Measurements from ENCODE around the gene ELOVL2. TPM values are rescaled to one million over a fixed set of nuclear protein-coding genes. Genes with fewer than 3 reads are reported as not detected.
"Not testable (repeated sequence)": the region's sequence is repeated elsewhere in the genome, so short reads cannot be mapped to it uniquely, and the experiment has no call there.

The ELOVL2 gene
- total and polyA plus RNA-seq, 4 donors: 0.81 to 1.5 TPM; not detected in 2

- no peak overlapping the region for H3K27ac ChIP-seq (ENCODE audit: low read depth in 1 of 2, low read length in 2 of 2)
- peaks cover 0 to 1% of the 10 kb centered on the region in 2 donors for H3K27me3 ChIP-seq (ENCODE audit: control insufficient read depth in 1 of 2, insufficient read depth in 2 of 2, low read length in 1 of 2)
- H3K4me3 ChIP-seq (ENCODE audit: low read length in 2 of 2): no peak overlapping the region
- H3K36me3 ChIP-seq (ENCODE audit: control insufficient read depth in 1 of 2, insufficient read depth in 2 of 2, low read length in 1 of 2): no peaks in the 10 kb centered on the region
- WGBS, 2 donors: 13 to 18% methylated on average over 8 of the region's 8 CpGs
- intact Hi-C loops (cut with DNase I): no loop called here
- no peak for DNase-seq
- ATAC-seq (ENCODE audit: low FRiP score): no peak
- H3K4me1 ChIP-seq (ENCODE audit: control insufficient read depth in 1 of 2, insufficient read depth in 2 of 2, low read length in 2 of 2): no peaks in the 10 kb centered on the region
- H3K9me3 ChIP-seq (ENCODE audit: control insufficient read depth, low read length): no peaks in the 10 kb centered on the region
Observed at GRCh38 chr6:11011787-11012234, 32.3 kb downstream of the ELOVL2 start.

- no peaks in the 10 kb centered on the region for H3K4me1 ChIP-seq (ENCODE audit: control insufficient read depth in 1 of 2, insufficient read depth in 2 of 2, low read length in 2 of 2)
- no peak overlapping the region for H3K27ac ChIP-seq (ENCODE audit: low read depth in 1 of 2, low read length in 2 of 2)
- no peak for DNase-seq
- H3K9me3 ChIP-seq (ENCODE audit: control insufficient read depth, low read length): no peaks in the 10 kb centered on the region
- 50 to 59% methylated on average over 6 of the region's 6 CpGs for WGBS, 2 donors
- H3K27me3 ChIP-seq (ENCODE audit: control insufficient read depth in 1 of 2, insufficient read depth in 2 of 2, low read length in 1 of 2): no peaks in the 10 kb centered on the region
- no peak overlapping the region for H3K4me3 ChIP-seq (ENCODE audit: low read length in 2 of 2)
- no peaks in the 10 kb centered on the region for H3K36me3 ChIP-seq (ENCODE audit: control insufficient read depth in 1 of 2, insufficient read depth in 2 of 2, low read length in 1 of 2)
- ATAC-seq (ENCODE audit: low FRiP score): no peak
- intact Hi-C loops (cut with DNase I): no loop called here
Observed at GRCh38 chr6:11009353-11009752, 34.8 kb downstream of the ELOVL2 start.

- no peaks in the 10 kb centered on the region for H3K4me1 ChIP-seq (ENCODE audit: control insufficient read depth in 1 of 2, insufficient read depth in 2 of 2, low read length in 2 of 2)
- H3K4me3 ChIP-seq (ENCODE audit: low read length in 2 of 2): no peak overlapping the region
- DNase-seq (no peak), ATAC-seq (ENCODE audit: low FRiP score) (no peak)
- H3K9me3 ChIP-seq (ENCODE audit: control insufficient read depth, low read length): no peaks in the 10 kb centered on the region
- H3K36me3 ChIP-seq (ENCODE audit: control insufficient read depth in 1 of 2, insufficient read depth in 2 of 2, low read length in 1 of 2): no peaks in the 10 kb centered on the region
- no peak overlapping the region for H3K27ac ChIP-seq (ENCODE audit: low read depth in 1 of 2, low read length in 2 of 2)
- 26 to 27% methylated on average over 1 of the region's 1 CpG for WGBS, 2 donors
- H3K27me3 ChIP-seq (ENCODE audit: control insufficient read depth in 1 of 2, insufficient read depth in 2 of 2, low read length in 1 of 2): no peaks in the 10 kb centered on the region
- intact Hi-C loops (cut with DNase I): no loop called here
Observed at GRCh38 chr6:11008821-11009220, 35.3 kb downstream of the ELOVL2 start.

GRCh38 chr6:11007715-11008608, 36.1 kb downstream of the ELOVL2 start:
- ATAC-seq (ENCODE audit: low FRiP score) (no peak), DNase-seq (no peak)
- Histone ChIP-seq H3K36me3 (ENCODE audit: control insufficient read depth in 1 of 2, insufficient read depth in 2 of 2, low read length in 1 of 2) (no peaks in the 10 kb centered on the region), H3K4me1 (ENCODE audit: control insufficient read depth in 1 of 2, insufficient read depth in 2 of 2, low read length in 2 of 2) (no peaks in the 10 kb centered on the region), H3K9me3 (ENCODE audit: control insufficient read depth, low read length) (no peaks in the 10 kb centered on the region), H3K27me3 (ENCODE audit: control insufficient read depth in 1 of 2, insufficient read depth in 2 of 2, low read length in 1 of 2) (no peaks in the 10 kb centered on the region), H3K4me3 (ENCODE audit: low read length in 2 of 2) (no peak overlapping the region), H3K27ac (ENCODE audit: low read depth in 1 of 2, low read length in 2 of 2) (no peak overlapping the region)
- WGBS, 2 donors: 71 to 74% methylated on average over 10 of the region's 10 CpGs
- intact Hi-C loops (cut with DNase I): no loop called here

- no peaks in the 10 kb centered on the region for H3K9me3 ChIP-seq (ENCODE audit: control insufficient read depth, low read length)
- no peak overlapping the region for H3K27ac ChIP-seq (ENCODE audit: low read depth in 1 of 2, low read length in 2 of 2)
- H3K27me3 ChIP-seq (ENCODE audit: control insufficient read depth in 1 of 2, insufficient read depth in 2 of 2, low read length in 1 of 2): no peaks in the 10 kb centered on the region
- no peak overlapping the region for H3K4me3 ChIP-seq (ENCODE audit: low read length in 2 of 2)
- no peak for DNase-seq
- intact Hi-C loops (cut with DNase I): no loop called here
- H3K4me1 ChIP-seq (ENCODE audit: control insufficient read depth in 1 of 2, insufficient read depth in 2 of 2, low read length in 2 of 2): no peaks in the 10 kb centered on the region
- no peak for ATAC-seq (ENCODE audit: low FRiP score)
- H3K36me3 ChIP-seq (ENCODE audit: control insufficient read depth in 1 of 2, insufficient read depth in 2 of 2, low read length in 1 of 2): no peaks in the 10 kb centered on the region
- WGBS, 2 donors: 78 to 80% methylated on average over 4 of the region's 4 CpGs
Observed at GRCh38 chr6:11006061-11006460, 38.0 kb downstream of the ELOVL2 start.

- H3K27me3 ChIP-seq (ENCODE audit: control insufficient read depth in 1 of 2, insufficient read depth in 2 of 2, low read length in 1 of 2); intact Hi-C loops (cut with DNase I); H3K9me3 ChIP-seq (ENCODE audit: control insufficient read depth, low read length); ATAC-seq (ENCODE audit: low FRiP score); H3K4me1 ChIP-seq (ENCODE audit: control insufficient read depth in 1 of 2, insufficient read depth in 2 of 2, low read length in 2 of 2); H3K36me3 ChIP-seq (ENCODE audit: control insufficient read depth in 1 of 2, insufficient read depth in 2 of 2, low read length in 1 of 2); H3K4me3 ChIP-seq (ENCODE audit: low read length in 2 of 2); DNase-seq; H3K27ac ChIP-seq (ENCODE audit: low read depth in 1 of 2, low read length in 2 of 2): not testable (repeated sequence)
- 91 to 92% methylated on average over 5 of the region's 5 CpGs for WGBS, 2 donors
Observed at GRCh38 chr6:11003297-11003696, 40.8 kb downstream of the ELOVL2 start.

GRCh38 chr6:11002176-11002575, 41.9 kb downstream of the ELOVL2 start:
- peaks cover 0 to 2% of the 10 kb centered on the region in 2 donors for H3K4me1 ChIP-seq (ENCODE audit: control insufficient read depth in 1 of 2, insufficient read depth in 2 of 2, low read length in 2 of 2)
- H3K27ac ChIP-seq (ENCODE audit: low read depth in 1 of 2, low read length in 2 of 2): no peak overlapping the region
- no peak for DNase-seq
- intact Hi-C loops (cut with DNase I): no loop called here
- H3K27me3 ChIP-seq (ENCODE audit: control insufficient read depth in 1 of 2, insufficient read depth in 2 of 2, low read length in 1 of 2): no peaks in the 10 kb centered on the region
- no peaks in the 10 kb centered on the region for H3K36me3 ChIP-seq (ENCODE audit: control insufficient read depth in 1 of 2, insufficient read depth in 2 of 2, low read length in 1 of 2)
- no peaks in the 10 kb centered on the region for H3K9me3 ChIP-seq (ENCODE audit: control insufficient read depth, low read length)
- ATAC-seq (ENCODE audit: low FRiP score): no peak
- H3K4me3 ChIP-seq (ENCODE audit: low read length in 2 of 2): no peak overlapping the region
- WGBS, 2 donors: 67 to 82% methylated on average over 2 of the region's 2 CpGs

- Histone ChIP-seq H3K9me3 (ENCODE audit: control insufficient read depth, low read length) (no peaks in the 10 kb centered on the region), H3K4me3 (ENCODE audit: low read length in 2 of 2) (no peak overlapping the region), H3K27me3 (ENCODE audit: control insufficient read depth in 1 of 2, insufficient read depth in 2 of 2, low read length in 1 of 2) (no peaks in the 10 kb centered on the region), H3K4me1 (ENCODE audit: control insufficient read depth in 1 of 2, insufficient read depth in 2 of 2, low read length in 2 of 2) (peaks cover 0 to 2% of the 10 kb centered on the region in 2 donors), H3K36me3 (ENCODE audit: control insufficient read depth in 1 of 2, insufficient read depth in 2 of 2, low read length in 1 of 2) (no peaks in the 10 kb centered on the region), H3K27ac (ENCODE audit: low read depth in 1 of 2, low read length in 2 of 2) (no peak overlapping the region)
- intact Hi-C loops (cut with DNase I): no loop called here
- WGBS, 2 donors: 12 to 15% methylated on average over 2 of the region's 2 CpGs
- ATAC-seq (ENCODE audit: low FRiP score) (peak; percentile 15), DNase-seq (no peak)
Observed at GRCh38 chr6:10999994-11000393, 44.1 kb downstream of the ELOVL2 start.

GRCh38 chr6:10995114-10995707, 48.9 kb downstream of the ELOVL2 start:
- 82 to 83% methylated on average over 4 of the region's 4 CpGs for WGBS, 2 donors

More at GRCh38 chr6:10995114-10995707, 48.9 kb downstream of the ELOVL2 start:
- no peak overlapping the region for H3K4me3 ChIP-seq (ENCODE audit: low read length in 2 of 2)
- ATAC-seq (ENCODE audit: low FRiP score) (no peak), DNase-seq (no peak)
- H3K4me1 ChIP-seq (ENCODE audit: control insufficient read depth in 1 of 2, insufficient read depth in 2 of 2, low read length in 2 of 2): peaks cover 0 to 2% of the 10 kb centered on the region in 2 donors
- H3K27ac ChIP-seq (ENCODE audit: low read depth in 1 of 2, low read length in 2 of 2): no peak overlapping the region
- H3K36me3 ChIP-seq (ENCODE audit: control insufficient read depth in 1 of 2, insufficient read depth in 2 of 2, low read length in 1 of 2): no peaks in the 10 kb centered on the region
- intact Hi-C loops (cut with DNase I): no loop called here
- no peaks in the 10 kb centered on the region for H3K9me3 ChIP-seq (ENCODE audit: control insufficient read depth, low read length)
- H3K27me3 ChIP-seq (ENCODE audit: control insufficient read depth in 1 of 2, insufficient read depth in 2 of 2, low read length in 1 of 2): no peaks in the 10 kb centered on the region

All from aorta (tissue), 5 donors.